CD8-positive, alpha-beta memory T cell (primary cell): ENCODE measurements around the gene GAPVD1. TPM values are rescaled to one million over a fixed set of nuclear protein-coding genes. Genes with fewer than 3 reads are reported as not detected.

Source experiments
- CTCF ChIA-PET: fragments of 350-600 bp; sonication (Branson Sonifier 250); formaldehyde crosslinking; loops from one replicate; lab custom pipeline; 2021; ENCODE audit warnings: antibody characterized with exemption; lab: Charles Lee
- POLR2A ChIA-PET: fragments of 350-600 bp; sonication (Branson Sonifier 250); formaldehyde crosslinking; loops from one replicate; lab custom pipeline; 2021; ENCODE audit warnings: antibody characterized with exemption; lab: Charles Lee
- DNase-seq, 5 donors: peaks; one replicate each; pipeline versions ENCODE4 v3.0.0 to v3.0.0-alpha.2; 2020 to 2022; ENCODE audit warnings: mixed read lengths in 1 of 5
- H3K27ac ChIP-seq: one replicate; pipeline ENCODE4 v1.7.0; 2013; ENCODE audit warnings: low read depth, mild to moderate bottlenecking, low read length, moderate library complexity
- H3K27me3 ChIP-seq: 2 replicates; pipeline ENCODE4 v1.7.0; 2013; ENCODE audit warnings: low read length, mild to moderate bottlenecking; ENCODE audit not compliant: insufficient read depth, poor library complexity, severe bottlenecking
- H3K36me3 ChIP-seq: 2 replicates; pipeline ENCODE4 v1.7.0; 2013; ENCODE audit warnings: mild to moderate bottlenecking, low read length, moderate library complexity; ENCODE audit not compliant: insufficient read depth
- H3K4me1 ChIP-seq: 2 replicates; pipeline ENCODE4 v1.7.0; 2013; ENCODE audit warnings: mild to moderate bottlenecking, low read length, moderate library complexity; ENCODE audit not compliant: insufficient read depth
- H3K4me3 ChIP-seq: 2 replicates; pipeline ENCODE4 v1.7.0; 2013; ENCODE audit warnings: mild to moderate bottlenecking, low read length
- H3K9me3 ChIP-seq: 2 replicates; pipeline ENCODE4 v1.7.0; 2013; ENCODE audit warnings: mild to moderate bottlenecking, low read length
- H3K27ac Mint-ChIP-seq, 8 donors: one replicate each; pipeline ENCODE4 v1.8.0; 2020 to 2021; ENCODE audit warnings: mixed read lengths in 8 of 8, mild to moderate bottlenecking in 6 of 8, inconsistent platforms in 3 of 8, moderate library complexity in 3 of 8
- H3K27me3 Mint-ChIP-seq, 2 donors: one replicate each; pipeline ENCODE4 v1.8.0; 2020 to 2021; ENCODE audit warnings: mixed read lengths in 2 of 2, mild to moderate bottlenecking in 1 of 2, moderate library complexity in 1 of 2
- H3K36me3 Mint-ChIP-seq, 3 donors: one replicate each; pipeline ENCODE4 v1.8.0; 2020 to 2021; ENCODE audit warnings: mixed read lengths in 3 of 3, inconsistent platforms in 1 of 3, mild to moderate bottlenecking in 1 of 3
- H3K4me1 Mint-ChIP-seq, 3 donors: one replicate each; pipeline ENCODE4 v1.8.0; 2020 to 2021; ENCODE audit warnings: mixed read lengths in 3 of 3, inconsistent platforms in 1 of 3, mild to moderate bottlenecking in 1 of 3
- H3K4me3 Mint-ChIP-seq, 7 donors: one replicate each; pipeline ENCODE4 v1.8.0; 2020 to 2021; ENCODE audit warnings: mixed read lengths in 7 of 7, mild to moderate bottlenecking in 6 of 7, moderate library complexity in 4 of 7, inconsistent platforms in 2 of 7
- H3K9me3 Mint-ChIP-seq, 5 donors: one replicate each; pipeline ENCODE4 v1.8.0; 2020 to 2022; ENCODE audit warnings: mixed read lengths in 5 of 5, mild to moderate bottlenecking in 3 of 5, moderate library complexity in 2 of 5, inconsistent platforms in 1 of 5
- polyA plus RNA-seq: library from polyadenylated mRNA; unstranded; fragments of 300-500 nt; fragmentation: Illumina TruSeq; gene quantifications from one replicate; pipeline ENCODE4 v1.2.3, GENCODE V29; 2021
- total RNA-seq, 2 experiments: library from RNA; stranded (reverse); gene quantifications; one replicate each; pipeline ENCODE4 v1.2.3, GENCODE V29; 2021

GAPVD1 gene
- total and polyA plus RNA-seq, 3 experiments from 2014 or later = 42.7 to 55.4 (median 44.8) TPM

DNA sequence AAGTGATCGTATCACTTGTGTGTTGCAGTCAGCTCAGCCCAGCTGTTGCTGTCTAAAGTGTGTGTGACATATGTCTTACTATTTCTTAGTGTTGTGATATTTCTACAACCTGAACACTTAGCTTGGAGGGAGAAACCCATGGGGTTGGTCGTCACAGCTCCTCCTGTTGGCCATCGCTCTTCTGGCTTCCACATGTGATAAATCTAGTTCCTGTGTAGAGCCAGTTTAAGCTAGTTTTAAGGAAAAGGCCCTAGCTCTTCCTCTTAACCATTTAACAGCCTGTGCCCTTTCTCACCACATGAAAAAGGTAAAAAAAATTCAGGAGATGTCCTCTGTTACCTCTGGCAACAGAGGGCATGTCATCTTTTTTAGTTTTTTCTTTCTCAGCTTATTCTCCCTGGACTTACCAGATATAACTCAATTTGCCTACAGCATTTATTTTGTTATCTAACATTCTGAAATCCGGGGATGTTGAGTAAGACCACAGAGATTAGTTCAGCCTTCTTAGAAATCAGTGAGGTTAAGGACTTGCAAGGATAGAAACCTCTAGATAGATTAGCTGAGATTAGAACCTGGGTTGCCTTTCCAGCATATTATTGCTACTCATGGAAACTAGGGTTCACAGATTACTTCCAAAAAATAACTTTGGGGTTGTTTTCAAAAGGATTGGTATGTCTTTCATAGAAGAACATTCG, 100.4 kb downstream of the GAPVD1 start:
- no peaks in the 10 kb centered on the region for H3K27me3 ChIP-seq
- Mint-ChIP-seq H3K4me1 (no peaks in the 10 kb centered on the region), H3K27ac (peak overlapping the region in 5 of 8 donors; percentile 12 to 61 (median 54)), H3K4me3 (no peak overlapping the region), H3K27me3 (no peaks in the 10 kb centered on the region), H3K36me3 (peaks cover 0 to 92% (median 14%) of the 10 kb centered on the region in 3 donors), H3K9me3 (no peaks in the 10 kb centered on the region)
- POLR2A ChIA-PET = no interaction called here
- H3K4me3 ChIP-seq = no peak overlapping the region
- H3K27ac ChIP-seq = no peak overlapping the region
- peaks cover 43% of the 10 kb centered on the region for H3K36me3 ChIP-seq
- no peaks in the 10 kb centered on the region for H3K4me1 ChIP-seq
- CTCF ChIA-PET = interaction anchor here (1.0 to 1.6 kb wide), 4 partner anchors 10 to 15 kb away, joined by 3 to 8 read pairs (median 3); no protein-coding TSS in a partner anchor
- DNase-seq = no peak
- H3K9me3 ChIP-seq = no peaks in the 10 kb centered on the region

DNA sequence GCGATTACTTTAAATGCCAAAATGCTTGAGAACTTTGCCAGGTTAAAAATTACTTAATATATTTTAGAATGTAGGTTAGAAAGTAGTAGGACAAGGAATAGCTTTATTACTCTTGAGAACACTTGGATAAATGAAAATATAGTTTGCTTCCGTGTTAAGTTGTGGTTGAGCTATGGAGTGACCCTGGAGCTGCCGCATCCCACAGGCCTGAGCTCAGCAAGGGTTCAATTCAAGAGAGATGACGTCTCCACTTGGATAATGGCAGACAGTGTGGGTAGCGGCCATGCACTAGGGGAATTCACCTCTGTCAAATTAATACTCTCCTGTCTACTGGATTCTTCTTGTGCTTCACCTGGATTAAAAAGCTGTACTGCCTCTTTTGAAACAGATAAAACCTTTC, 105.0 kb downstream of the GAPVD1 start:
- peak overlapping the region in 2 of 8 donors; percentile 43 to 64 for H3K27ac Mint-ChIP-seq

DNA sequence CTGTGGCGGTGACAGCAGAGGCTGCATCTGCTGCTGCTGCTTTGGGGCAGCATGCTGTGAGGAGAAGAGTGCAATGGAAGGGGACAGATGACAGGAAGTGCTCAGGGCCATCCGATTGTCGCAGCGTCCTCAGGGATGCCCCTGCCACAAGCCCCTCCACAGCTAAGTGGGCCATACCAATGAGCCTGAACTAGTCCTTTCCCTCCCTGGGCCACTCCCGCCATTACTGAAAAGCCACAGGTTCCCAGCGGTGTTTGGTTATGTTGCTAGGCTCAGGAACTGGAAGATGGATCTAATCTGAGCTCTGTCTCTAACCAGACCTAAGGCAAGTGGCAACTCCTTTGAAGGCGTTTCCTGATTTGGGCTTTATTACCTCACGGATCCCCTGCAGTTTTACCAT, 109.2 kb downstream of the GAPVD1 start:
- H3K27ac Mint-ChIP-seq = peak overlapping the region in 1 of 8 donors; percentile 74
- CTCF ChIA-PET = no interaction called here
- POLR2A ChIA-PET = no interaction called here

More for the DNA sequence above, 105.0 kb downstream of the GAPVD1 start:
- POLR2A ChIA-PET = no interaction called here
- H3K9me3 ChIP-seq = no peaks in the 10 kb centered on the region
- H3K4me3 ChIP-seq = no peak overlapping the region
- H3K27ac ChIP-seq = no peak overlapping the region
- Mint-ChIP-seq H3K4me1 (no peaks in the 10 kb centered on the region), H3K9me3 (no peaks in the 10 kb centered on the region), H3K36me3 (peaks cover 0 to 55% (median 13%) of the 10 kb centered on the region in 3 donors), H3K27me3 (no peaks in the 10 kb centered on the region), H3K4me3 (no peak overlapping the region)
- DNase-seq = no peak
- H3K36me3 ChIP-seq = peaks cover 18% of the 10 kb centered on the region
- no peaks in the 10 kb centered on the region for H3K4me1 ChIP-seq
- no peaks in the 10 kb centered on the region for H3K27me3 ChIP-seq
- CTCF ChIA-PET = no interaction called here

DNA sequence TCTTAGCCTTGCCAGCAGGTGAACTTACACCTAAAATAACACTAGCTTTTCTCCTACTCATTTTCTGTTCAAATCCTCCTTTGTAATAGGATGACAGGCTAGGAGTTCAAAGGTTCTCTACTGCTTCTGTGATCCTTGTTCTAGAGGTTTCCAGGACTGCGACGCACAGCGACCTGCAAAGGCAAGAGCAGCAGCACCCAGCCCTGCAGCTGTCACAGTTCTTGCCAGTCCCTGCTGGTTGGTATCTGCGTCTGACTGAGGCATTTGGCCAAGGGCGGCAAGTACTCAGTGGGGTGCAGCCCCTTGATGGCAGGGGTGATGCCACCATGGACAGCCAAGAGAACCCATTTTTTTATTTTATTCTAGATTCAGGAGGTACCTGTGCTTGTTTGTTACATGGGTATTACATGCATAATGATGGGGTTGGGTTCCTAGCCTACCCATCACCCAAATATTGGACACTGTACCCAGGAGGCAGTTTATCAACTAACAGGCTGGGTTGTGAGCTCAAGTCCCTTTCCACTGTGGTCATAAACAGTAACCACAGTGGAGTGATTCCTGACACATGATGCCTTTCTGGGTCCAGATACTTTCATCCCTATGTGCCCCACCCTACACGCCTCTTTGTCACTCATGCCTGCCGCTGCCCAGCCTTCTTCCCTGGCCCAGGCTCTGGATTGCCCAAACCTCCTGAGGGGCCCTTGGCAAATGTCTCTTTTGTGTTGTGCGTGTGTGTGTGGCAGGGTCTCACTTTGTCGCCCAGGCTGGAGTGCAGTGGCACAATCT, 111.0 kb downstream of the GAPVD1 start:
- Histone ChIP-seq H3K4me3 (no peak overlapping the region), H3K4me1 (peaks cover 10% of the 10 kb centered on the region), H3K9me3 (no peaks in the 10 kb centered on the region), H3K36me3 (no peaks in the 10 kb centered on the region), H3K27me3 (no peaks in the 10 kb centered on the region), H3K27ac (no peak overlapping the region)
- H3K4me1 Mint-ChIP-seq = peaks cover 6 to 10% (median 7%) of the 10 kb centered on the region in 3 donors
- no peak for DNase-seq
- H3K4me3 Mint-ChIP-seq = no peak overlapping the region
- peaks cover 3 to 5% of the 10 kb centered on the region in 2 donors for H3K27me3 Mint-ChIP-seq
- H3K9me3 Mint-ChIP-seq = no peaks in the 10 kb centered on the region
- H3K27ac Mint-ChIP-seq = no peak overlapping the region
- ChIA-PET CTCF (interaction anchor here (0.9 to 1.0 kb wide), 2 partner anchors 11 to 598 kb away, joined by 3 to 4 read pairs; no protein-coding TSS in a partner anchor), POLR2A (no interaction called here)
- H3K36me3 Mint-ChIP-seq = peaks cover 0 to 2% (median 0%) of the 10 kb centered on the region in 3 donors

More for the DNA sequence above, 109.2 kb downstream of the GAPVD1 start:
- Mint-ChIP-seq H3K27me3 (peaks cover 0 to 3% of the 10 kb centered on the region in 2 donors), H3K4me1 (peaks cover 6 to 10% (median 7%) of the 10 kb centered on the region in 3 donors), H3K4me3 (no peak overlapping the region), H3K36me3 (peaks cover 0 to 19% (median 4%) of the 10 kb centered on the region in 3 donors), H3K9me3 (no peaks in the 10 kb centered on the region)
- H3K9me3 ChIP-seq = no peaks in the 10 kb centered on the region
- H3K27ac ChIP-seq = no peak overlapping the region
- DNase-seq = no peak
- H3K4me1 ChIP-seq = peaks cover 10% of the 10 kb centered on the region
- no peak overlapping the region for H3K4me3 ChIP-seq
- H3K36me3 ChIP-seq = no peaks in the 10 kb centered on the region
- H3K27me3 ChIP-seq = no peaks in the 10 kb centered on the region

DNA sequence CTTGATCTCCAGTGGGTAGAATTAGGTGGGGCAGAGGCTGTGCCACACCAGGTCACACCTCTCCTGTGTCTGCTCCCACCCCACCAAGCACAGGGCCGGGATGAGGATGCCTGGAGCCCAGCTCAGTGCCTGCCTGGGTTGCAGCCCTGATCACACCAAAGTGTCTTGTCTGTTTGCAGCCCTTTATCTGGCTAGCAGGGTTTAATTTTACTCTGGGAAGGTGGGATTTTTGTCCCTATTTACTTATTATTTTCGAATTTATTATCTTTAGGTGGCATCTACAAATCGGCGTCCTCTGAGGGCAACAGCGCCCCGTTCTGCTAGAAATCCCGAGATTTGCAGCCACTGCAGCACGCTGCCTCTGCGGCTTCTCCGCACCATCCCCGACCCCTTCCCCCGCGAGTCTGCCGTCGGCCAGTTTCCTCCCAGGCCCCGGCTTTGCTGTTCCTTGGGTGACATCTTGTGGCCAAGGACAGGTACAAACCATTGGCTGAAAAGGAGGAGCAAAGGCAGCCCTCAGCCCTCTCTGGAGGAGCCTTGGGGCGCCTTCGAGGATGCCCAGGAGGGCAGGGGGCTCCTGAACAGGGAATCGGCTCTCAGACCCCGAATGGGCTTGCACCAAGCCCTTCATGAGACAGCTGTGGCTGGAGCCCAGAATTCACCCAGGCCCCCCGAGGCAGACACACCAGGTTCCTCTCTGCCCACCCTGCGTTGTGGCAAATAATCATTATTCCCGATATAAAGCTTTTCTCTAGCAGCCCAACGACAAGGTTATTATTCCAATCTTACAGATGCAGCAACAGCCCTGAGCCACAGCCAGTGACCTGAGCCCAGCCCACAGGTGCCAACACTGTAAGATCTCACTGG, 113.0 kb downstream of the GAPVD1 start:
- ChIA-PET CTCF (interaction anchor here (1.9 kb wide), 1 partner anchor 13 kb away, joined by 8 read pairs; no protein-coding TSS in a partner anchor), POLR2A (no interaction called here)
- no peaks in the 10 kb centered on the region for H3K9me3 Mint-ChIP-seq
- peak; percentile 25 to 73 (median 52) for DNase-seq
- H3K36me3 Mint-ChIP-seq = no peaks in the 10 kb centered on the region
- Histone ChIP-seq H3K36me3 (no peaks in the 10 kb centered on the region), H3K4me3 (no peak overlapping the region), H3K9me3 (no peaks in the 10 kb centered on the region), H3K4me1 (peaks cover 10% of the 10 kb centered on the region), H3K27ac (no peak overlapping the region), H3K27me3 (peaks cover 5% of the 10 kb centered on the region)
- peak overlapping the region in 6 of 7 donors; percentile 15 to 90 (median 62) for H3K4me3 Mint-ChIP-seq
- H3K27ac Mint-ChIP-seq = peak overlapping the region in 2 of 8 donors; percentile 47 to 63
- peaks cover 7 to 10% of the 10 kb centered on the region in 2 donors for H3K27me3 Mint-ChIP-seq
- H3K4me1 Mint-ChIP-seq = peaks cover 6 to 10% (median 7%) of the 10 kb centered on the region in 3 donors

DNA sequence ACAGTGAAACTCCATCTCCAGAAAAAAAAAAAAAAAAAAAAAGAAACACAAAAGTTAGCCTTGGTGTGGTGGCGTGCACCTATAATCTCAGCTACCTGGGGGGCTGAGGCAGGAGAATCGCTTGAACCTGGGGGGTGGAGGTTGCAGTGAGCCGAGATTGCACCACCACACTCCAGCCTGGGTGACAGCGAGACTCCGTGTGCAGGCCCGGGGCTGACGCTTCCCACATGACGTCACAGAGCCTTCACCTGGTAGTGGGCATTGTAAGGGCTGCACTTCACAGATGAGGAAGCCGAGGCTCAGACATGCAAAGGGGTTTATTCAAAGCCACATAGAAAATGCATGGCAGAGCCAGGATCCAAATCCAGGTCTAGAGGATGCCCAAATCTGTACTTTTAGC, 114.2 kb downstream of the GAPVD1 start:
- ChIA-PET POLR2A (no interaction called here), CTCF (interaction anchor here (1.9 kb wide), 1 partner anchor 14 kb away, joined by 8 read pairs; no protein-coding TSS in a partner anchor)
- Histone ChIP-seq H3K27ac (no peak overlapping the region), H3K4me3 (no peak overlapping the region), H3K4me1 (peaks cover 10% of the 10 kb centered on the region), H3K9me3 (no peaks in the 10 kb centered on the region), H3K36me3 (no peaks in the 10 kb centered on the region), H3K27me3 (peaks cover 5% of the 10 kb centered on the region)
- peaks cover 7 to 10% of the 10 kb centered on the region in 2 donors for H3K27me3 Mint-ChIP-seq
- no peak overlapping the region for H3K4me3 Mint-ChIP-seq
- H3K27ac Mint-ChIP-seq = no peak overlapping the region
- H3K9me3 Mint-ChIP-seq = no peaks in the 10 kb centered on the region
- no peaks in the 10 kb centered on the region for H3K36me3 Mint-ChIP-seq
- peaks cover 6 to 10% (median 7%) of the 10 kb centered on the region in 3 donors for H3K4me1 Mint-ChIP-seq
- DNase-seq = no peak
